HG03354 (cell line): ENCODE measurements around the gene ITFG1.
A peak's percentile ranks its signal among the peaks of the same experiment; 100 is the strongest.
"Not testable (repeated sequence)": the region's sequence is repeated elsewhere in the genome, so short reads cannot be mapped to it uniquely, and the experiment has no call there.

Source experiments
- ATAC-seq: cut with Tn5 transposase; IDR thresholded peaks from one replicate; pipeline ENCODE4 v1.9.1; 2021; ENCODE audit warnings: mild to moderate bottlenecking; ENCODE audit not compliant: unreplicated experiment, poor library complexity, severe bottlenecking

Gene ITFG1

DNA sequence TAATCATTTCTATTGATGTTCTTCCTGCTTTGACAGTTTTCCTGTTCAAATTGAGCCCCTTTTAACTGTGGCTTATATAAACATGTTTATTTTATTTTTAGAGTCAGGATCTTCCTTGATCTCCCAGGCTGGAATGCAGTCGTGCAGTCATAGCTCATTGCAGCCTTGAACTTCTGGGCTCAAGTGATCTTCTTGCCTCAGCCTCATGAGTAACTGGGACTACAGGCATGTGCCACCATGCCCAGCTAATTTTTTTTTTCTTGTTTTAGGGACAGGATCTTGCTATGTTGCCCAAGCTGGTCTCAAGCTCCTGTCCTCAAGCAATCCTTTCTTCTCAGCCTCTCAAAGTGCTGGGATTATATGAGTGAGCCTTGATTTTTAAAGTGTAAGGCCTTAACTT is 14.9 kb upstream of the ITFG1 start:
- no peak for ATAC-seq

DNA sequence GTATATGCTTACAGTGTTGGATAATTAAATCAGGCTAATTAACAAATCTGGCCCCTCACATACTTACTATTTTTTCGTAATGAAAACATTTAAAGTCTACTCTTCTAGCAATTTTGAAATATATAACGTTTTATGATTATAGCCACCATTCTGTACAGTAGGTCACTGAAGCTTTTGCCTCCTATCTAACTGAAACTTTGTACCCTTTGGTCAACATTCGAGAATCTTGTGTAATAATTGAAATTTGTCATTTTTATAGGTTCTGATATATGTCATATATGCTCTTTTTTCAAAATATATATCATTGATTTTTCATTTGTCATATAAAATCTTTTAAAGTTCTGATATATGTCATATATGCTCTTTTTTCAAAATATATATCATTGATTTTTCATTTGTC is 12.9 kb upstream of the ITFG1 start:
- no peak for ATAC-seq

DNA sequence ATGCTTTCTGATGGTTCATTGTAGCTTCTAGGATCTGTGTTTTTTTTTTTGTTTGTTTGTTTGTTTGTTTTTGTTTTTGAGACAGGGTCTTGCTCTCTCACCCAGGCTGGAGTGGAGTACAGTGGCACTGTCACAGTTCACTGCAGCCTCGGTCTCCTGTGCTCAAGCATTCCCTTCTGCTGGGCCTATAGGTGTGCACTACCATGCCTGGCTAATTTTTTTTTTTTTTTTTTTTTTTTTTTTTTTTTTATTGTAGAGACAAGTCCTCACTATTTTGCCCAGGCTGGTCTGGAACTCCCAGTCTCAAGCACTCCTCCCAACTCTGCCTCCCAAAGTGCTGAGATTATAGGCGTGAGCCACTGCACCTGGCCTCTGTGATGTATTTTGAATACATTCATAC is 12.1 kb upstream of the ITFG1 start:
- ATAC-seq: not testable (repeated sequence)

DNA sequence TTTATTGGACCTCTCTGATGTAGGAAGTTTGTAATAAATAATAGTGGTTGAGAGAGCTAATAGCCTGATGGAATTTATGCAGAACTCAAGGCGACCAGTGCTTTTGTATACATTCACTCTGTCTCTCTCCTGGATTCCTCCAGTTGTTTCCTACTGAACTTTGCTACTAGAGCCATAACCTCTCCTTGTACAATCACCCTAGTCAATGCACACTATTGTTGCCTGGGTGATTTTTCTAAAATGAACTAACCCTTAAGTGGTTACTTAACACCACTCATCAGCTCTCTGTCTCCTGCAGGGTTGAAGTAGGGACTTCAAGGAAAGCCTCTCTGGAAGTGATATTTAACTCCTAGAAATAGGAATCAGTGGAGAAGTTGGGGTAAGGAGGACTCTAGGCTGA is 9.9 kb upstream of the ITFG1 start:
- ATAC-seq: no peak

DNA sequence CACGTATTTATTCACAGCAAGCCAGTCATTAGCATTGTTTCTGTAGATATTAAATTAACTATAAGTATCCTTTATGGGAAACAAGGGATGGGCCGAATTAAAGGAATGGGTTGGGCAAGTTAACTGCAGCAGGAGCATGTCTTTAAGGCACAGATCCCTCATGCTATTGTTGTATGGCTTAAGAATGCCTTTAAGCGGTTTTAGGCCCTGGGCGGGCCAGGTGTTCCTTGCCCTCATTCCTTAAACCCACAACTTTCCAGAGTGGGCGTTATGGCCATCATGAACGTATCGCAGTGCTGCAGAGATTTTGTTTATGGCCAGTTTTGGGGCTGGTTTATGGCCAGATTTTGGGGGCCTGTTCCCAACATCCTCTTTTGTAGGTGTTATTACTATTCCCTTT is 9.3 kb upstream of the ITFG1 start:
- ATAC-seq: no peak

DNA sequence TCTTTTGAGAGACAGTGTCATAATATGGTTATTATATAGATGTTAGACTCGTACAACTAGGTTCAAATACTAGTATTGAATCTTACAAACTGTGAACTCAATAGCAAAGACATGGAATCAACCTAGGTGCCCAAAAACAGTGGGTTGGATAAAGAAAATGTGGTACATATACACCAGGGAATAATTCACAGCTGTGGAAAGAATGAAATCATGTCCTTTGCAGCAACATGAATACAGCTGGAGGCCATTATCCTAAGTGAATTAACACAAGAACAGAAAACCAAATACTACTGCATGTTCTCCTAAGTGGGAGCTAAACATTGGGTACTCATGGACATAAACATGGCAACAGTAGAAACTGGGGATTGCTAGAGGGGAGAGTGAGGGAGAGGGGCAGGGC is 8.4 kb upstream of the ITFG1 start:
- no peak for ATAC-seq

DNA sequence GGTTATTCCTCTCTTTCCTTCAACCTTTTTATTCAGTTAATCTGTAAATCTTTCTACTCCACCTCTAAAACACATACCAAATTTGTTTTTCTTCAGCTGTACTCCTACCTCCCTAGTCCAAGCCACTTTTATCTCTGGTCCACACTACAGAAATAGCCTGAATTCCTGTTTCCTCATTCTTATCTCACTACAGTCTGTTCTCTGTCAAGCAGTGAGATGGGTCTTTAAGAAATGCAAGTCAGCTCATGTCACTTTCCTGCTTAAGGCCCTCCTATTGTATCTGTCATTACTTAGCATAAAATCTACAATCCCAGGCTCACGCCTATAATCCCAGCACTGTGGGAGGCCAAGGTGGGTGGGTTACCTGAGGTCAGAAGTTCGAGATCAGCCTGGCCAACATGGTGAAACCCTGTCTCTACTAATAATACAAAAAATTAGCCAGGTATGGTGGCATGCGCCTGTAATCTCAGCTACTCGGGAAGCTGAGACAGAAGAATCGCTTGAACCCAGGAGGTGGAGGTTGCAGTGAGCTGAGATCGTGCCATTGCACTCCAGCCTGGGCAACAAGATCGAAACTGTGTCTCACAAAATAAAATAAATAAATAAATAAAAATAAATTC is 7.3 kb upstream of the ITFG1 start:
- ATAC-seq: not testable (repeated sequence)

DNA sequence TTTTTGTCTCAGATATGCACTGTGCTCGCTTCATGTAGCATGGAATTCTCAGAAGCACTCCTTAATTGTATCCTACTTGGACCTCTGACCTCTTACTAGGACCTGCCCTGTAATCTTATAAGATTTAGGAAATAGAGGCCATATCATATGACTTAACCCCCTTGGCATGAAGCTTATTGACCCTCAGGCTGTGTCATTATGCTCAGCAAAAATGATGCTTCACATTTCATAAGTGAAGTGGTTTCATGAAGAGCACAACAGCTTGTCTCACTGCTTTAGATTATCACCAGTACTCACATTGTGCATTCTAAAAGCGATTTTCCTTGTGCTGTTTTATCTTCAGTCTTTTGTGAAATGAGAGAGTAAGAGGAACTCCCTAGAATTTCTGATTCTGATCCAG is 6.6 kb upstream of the ITFG1 start:
- ATAC-seq: no peak

DNA sequence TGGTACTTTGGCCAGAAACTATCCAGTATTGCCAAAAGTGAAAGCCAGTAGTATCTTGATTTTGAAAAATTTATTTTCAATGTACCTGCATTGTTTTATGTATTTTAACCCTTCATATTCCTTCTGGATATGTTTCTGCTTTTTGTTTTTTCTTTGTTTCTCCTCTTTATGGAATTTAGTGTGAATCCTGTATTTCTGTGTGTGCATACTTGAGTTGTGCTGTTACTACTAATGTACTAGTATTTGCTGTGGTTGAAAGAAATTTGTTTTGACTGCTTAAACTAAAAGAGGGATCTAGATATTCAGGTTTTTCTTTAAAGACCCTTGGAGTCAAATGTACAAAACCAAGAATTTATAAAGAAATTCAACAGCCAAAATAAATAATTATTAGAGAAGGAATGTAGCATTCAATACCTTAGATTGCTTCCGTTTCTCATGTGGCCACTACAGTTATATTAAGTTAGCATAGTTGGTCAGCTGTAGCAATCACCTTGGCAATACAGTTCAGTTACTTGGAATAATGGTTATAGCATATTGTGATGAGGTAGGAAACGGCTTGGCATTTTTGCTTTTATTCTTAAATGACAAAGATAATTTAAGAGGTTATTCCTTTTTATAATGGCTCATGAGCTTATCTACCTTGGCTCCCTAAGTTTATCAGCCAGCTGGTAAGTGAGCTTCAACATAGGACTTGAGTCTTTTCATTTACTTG is 5.2 kb upstream of the ITFG1 start:
- ATAC-seq: no peak

DNA sequence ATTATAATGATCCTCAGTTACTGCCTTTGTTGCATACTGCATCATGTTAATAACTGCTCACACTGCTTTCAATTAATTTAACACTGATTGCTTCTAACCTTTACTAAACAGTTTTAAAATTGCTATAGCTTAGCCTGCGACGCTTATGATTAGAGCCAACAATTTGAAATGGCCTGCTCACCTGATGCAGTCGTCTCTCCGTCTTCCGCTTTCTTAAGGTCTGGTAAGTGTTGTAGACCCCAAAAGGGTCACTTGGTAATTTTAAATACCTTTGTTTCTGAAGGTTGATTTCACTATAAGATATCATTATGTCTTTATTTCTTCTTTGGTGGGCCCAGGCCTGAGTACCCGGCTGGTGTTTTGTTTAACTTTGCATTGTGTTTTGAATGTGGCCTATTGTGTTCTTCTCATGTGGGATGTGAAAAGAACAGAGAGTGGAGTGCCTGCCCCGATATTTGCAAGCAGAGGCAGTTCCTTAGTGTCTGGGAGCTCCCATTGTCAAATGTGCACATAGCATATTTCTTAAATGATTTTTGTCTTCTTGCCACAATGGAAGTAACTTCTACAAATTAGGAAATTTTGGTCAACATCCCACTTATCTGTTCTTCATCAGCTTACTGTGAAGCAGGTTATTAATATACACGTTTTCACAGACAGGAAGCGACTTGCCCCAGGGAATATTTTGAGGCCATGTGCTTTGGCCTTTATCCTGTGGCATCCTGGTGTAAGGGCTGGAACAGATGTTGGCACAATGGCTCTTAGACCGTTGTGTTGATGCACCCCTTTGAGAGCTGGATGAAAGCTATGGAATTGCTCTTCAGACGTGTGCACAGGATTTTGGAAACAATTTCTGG is 3.1 kb upstream of the ITFG1 start:
- ATAC-seq: no peak

DNA sequence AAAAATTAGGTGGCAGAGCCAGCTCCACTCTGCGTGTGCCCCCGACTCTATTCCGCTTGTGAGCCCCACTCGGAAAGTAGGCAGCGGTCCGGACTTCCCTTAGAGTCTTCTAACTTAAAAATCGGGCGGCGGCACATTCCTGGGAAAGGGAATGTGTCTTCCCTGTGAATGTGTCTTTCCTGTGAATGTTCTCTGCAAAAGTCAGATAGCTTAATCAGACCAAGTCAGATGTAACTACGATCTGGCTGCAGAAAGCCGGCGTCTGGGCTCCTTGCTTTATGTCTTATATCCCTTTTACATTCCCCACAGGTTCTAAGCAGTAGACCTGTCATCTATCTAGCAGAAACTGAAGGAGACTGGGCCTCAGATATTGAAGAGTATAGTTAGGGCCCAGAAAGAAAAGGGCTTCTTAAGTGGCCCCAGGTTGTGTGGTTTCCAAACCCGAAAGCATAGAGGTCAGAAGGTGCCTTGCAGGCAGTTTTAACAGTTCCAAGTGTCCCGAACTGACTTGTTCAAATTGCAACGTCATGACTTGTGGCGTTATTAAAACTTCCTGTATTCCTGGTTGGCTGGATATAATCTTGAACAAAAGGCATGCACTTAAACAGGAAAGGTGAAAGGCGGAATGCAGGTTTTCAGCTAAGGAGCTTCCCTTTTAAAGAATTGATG is 869 bp upstream of the ITFG1 start:
- ATAC-seq: peak; percentile 34

DNA sequence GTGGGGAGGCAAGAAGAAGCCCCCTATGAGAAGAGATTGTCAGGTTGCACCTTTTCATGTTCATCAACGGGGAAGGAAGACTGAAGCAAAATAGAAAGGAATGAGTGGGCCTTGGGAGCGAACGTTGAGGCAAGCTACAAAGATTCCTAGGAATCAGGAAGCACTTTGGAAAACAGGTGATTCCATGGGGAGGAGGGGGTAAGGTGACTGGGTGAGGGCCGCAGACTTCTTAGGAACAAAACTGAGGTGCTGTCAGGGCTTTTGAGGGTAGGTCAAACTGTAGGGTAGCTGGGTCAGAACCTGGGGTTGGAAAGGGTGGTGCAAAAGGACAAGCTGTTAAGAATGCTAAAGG is 528 bp downstream of the ITFG1 start:
- no peak for ATAC-seq

DNA sequence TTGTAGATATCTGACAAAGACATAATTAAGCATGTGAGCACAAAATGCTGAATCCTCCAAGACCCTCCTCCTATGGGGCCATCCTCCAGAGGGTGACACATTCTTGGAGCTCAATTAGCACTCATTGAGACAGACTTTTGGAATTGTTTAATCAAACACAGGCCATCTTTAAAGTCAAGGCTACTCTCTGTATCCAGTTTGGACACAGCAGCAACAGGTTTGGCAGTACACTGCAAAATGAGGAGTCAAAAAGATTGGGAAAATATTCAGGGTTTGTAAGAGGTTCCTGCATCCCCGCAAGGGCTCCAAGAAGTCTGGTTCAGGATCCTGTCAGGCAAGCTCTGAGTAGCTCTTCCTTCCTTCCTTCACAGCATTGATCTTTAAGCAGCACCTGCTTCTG is 1.3 kb downstream of the ITFG1 start:
- no peak for ATAC-seq

DNA sequence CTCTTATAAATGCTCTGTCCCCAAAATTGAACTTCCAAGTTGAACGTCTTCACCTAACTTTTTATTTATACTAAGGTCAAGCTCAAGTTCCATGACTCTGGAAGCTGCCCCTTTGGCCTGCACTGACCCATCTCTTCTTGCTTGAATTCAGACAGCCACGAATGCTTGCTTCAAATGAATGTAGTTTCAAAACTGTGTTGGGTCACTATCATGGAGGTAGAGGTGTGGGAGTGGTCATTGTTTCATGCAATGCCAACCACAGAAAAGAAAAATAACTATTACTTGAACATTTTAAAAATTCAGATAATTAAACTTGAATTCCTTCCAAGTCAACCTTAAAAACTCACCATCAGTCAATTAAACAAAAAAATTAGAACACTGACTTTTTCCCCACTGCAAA is 2.5 kb downstream of the ITFG1 start:
- ATAC-seq: no peak

DNA sequence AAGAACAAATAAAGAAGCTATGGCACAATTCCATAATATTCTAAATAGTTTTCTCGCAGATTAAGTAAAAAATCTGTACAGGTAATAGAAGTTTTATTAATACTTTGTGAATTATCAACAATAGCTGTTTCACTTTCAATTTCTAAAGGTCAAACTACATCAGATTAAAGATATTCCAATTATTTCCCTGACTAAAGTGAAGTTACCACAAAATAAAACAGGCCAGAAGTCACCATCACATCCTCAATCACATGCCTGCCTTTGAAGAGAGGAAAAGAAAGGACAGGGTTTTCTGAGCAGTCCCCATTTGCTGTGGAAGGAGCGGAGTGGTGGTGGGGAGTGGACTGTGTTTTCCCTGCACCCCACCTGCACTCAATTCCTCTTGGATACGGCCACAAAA is 11.1 kb downstream of the ITFG1 start:
- ATAC-seq: no peak

DNA sequence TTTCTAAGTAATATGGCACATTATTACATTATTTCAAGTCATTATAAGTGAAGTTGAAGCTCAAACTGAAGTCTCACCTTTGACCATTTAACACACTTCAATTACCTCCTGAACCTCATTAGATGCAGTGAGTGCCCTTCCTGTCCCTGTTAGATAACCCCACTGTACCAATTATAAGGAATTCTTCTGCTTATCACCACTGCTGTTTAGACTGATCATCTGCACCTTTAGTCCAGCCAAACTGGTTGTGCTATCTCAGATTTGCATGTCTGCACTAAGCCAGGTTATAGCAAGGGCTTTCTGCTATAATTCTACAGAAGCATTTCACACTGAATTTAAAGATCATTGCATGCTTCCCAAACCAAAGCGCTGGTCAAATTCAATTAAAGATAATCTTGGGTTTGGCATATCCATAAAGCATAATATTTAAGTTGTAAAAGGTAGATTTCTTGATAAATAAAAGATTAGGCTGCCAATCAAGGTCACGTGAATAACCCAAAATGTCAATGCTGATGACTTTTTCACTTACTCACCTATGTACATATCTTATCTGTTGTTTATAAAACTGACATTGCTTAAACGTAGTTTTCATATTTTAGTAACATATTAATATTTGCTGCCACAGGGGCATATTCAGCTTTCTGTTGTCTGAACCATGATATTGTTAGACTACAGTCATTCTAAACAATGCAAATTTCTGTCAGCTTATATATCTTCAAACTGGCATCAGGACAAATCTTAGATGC is 11.9 kb downstream of the ITFG1 start:
- no peak for ATAC-seq

DNA sequence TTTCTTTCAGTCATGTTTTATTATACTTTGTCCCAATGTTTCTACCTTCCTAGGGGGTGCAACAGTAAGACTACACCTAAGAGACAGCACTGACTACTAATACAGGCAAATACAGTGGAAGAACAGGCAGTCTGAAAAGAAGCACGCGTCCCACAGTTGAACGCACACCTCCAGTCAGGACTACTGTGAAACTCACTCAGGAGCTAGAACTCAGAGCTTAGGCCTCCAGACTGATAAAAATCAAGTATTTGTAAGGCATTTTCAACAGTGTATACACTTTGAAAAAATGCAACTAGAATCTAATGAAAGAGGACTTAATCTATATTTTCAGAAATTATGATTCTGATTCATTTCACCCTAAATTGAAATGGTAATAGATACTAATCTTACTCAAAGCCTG is 14.4 kb downstream of the ITFG1 start:
- no peak for ATAC-seq

DNA sequence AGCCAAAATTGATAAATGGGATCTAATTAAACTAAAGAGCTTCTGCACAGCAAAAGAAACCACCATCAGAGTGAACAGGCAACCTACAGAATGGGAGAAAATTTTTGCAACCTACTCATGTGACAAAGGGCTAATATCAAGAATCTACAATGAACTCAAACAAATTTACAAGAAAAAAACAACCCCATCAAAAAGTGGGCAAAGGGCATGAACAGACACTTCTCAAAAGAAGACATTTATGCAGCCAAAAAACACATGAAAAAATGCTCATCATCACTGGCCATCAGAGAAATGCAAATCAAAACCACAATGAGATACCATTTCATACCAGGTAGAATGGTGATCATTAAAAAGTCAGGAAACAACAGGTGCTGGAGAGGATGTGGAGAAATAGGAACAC is 18.0 kb downstream of the ITFG1 start:
- ATAC-seq: not testable (repeated sequence)

DNA sequence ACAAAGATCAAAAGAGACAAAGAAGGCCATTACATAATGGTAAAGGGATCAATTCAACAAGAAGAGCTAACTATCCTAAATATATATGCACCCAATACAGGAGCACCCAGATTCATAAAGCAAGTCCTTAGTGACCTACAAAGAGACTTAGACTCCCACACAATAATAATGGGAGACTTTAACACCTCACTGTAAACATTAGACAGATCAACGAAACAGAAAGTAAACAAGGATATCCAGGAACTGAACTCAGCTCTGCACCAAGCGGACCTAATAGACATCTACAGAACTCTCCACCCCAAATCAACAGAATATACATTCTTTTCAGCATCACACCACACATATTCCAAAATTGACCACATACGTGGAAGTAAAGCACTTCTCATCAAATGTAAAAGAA is 20.8 kb downstream of the ITFG1 start:
- ATAC-seq: not testable (repeated sequence)

DNA sequence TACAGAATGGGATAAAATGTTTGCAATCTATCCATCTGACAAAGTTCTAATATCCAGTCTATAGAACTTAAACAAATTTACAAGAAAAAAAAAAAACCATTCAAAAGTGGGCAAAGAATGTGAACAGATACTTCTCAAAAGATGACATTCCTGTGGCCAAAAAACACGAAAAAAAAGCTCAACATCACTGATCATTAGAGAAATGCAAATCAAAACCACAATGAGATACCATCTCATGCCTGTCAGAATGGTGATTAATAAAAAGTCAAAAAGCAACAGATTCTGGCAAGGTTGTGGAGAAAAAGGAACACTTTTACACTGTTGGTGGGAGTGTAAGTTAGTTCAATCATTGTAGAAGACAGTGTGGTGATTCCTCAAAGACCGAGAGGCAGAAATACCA is 26.6 kb downstream of the ITFG1 start:
- ATAC-seq: not testable (repeated sequence)
